Subcutaneous adipose tissue (tissue), 4 donors: Measurements from ENCODE around the gene PTRH1. TPM values are rescaled to one million over a fixed set of nuclear protein-coding genes. Genes with fewer than 3 reads are reported as not detected.

Experiments used
- total RNA-seq, 4 donors: library from RNA; depleted of rRNA; stranded (reverse); fragments of >200 nt; gene quantifications; one replicate each; pipeline ENCODE4 v1.1.0, GENCODE V29; 2016
- TF ChIP-seq, protein P1 (sequence below): fragments of 450-650 bp; IDR thresholded peaks from one replicate; pipeline ENCODE4 v1.5.1; 2016; ENCODE audit warnings: low read depth, mild to moderate bottlenecking, control low read depth, antibody characterized with exemption, moderate library complexity

PTRH1 gene
- total RNA-seq, 4 donors from 2014 or later, result 9.9 to 32.8 (median 17.2) TPM

DNA sequence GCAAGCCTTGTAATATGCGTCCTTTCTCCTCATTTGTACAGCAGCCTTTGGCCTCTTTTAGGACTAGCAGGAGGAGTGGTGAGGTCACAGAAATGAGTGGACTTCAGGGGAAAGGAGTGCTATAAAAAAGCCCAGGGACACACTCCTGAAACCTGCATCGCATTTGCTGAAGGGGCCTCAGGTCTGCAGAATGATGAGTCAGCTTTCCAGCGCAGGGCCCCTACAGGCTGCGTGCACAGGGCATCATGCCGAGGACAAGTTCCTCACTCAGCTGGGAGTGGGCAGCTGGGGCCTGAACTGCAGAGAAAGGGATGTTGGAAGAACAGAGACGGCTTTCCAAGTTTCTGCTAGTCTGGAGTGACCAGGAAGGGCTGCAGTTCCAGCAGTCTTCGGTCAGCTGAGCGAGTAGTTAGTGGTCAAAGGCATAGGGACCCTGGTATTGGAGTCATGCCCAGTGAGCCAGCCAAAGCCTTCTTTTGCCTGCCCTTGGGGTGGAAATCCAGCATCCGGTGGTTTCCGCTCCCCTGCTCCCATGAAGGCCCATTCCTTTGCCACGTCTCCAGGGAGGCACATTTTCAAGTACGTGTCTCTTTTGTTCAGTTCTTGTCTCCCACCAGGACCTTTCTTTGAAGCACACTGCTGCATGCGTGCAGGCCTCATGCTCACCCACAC lies 26.0 kb downstream of the PTRH1 start:
- TF ChIP-seq, protein P1, sequence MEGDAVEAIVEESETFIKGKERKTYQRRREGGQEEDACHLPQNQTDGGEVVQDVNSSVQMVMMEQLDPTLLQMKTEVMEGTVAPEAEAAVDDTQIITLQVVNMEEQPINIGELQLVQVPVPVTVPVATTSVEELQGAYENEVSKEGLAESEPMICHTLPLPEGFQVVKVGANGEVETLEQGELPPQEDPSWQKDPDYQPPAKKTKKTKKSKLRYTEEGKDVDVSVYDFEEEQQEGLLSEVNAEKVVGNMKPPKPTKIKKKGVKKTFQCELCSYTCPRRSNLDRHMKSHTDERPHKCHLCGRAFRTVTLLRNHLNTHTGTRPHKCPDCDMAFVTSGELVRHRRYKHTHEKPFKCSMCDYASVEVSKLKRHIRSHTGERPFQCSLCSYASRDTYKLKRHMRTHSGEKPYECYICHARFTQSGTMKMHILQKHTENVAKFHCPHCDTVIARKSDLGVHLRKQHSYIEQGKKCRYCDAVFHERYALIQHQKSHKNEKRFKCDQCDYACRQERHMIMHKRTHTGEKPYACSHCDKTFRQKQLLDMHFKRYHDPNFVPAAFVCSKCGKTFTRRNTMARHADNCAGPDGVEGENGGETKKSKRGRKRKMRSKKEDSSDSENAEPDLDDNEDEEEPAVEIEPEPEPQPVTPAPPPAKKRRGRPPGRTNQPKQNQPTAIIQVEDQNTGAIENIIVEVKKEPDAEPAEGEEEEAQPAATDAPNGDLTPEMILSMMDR, result no peak

DNA sequence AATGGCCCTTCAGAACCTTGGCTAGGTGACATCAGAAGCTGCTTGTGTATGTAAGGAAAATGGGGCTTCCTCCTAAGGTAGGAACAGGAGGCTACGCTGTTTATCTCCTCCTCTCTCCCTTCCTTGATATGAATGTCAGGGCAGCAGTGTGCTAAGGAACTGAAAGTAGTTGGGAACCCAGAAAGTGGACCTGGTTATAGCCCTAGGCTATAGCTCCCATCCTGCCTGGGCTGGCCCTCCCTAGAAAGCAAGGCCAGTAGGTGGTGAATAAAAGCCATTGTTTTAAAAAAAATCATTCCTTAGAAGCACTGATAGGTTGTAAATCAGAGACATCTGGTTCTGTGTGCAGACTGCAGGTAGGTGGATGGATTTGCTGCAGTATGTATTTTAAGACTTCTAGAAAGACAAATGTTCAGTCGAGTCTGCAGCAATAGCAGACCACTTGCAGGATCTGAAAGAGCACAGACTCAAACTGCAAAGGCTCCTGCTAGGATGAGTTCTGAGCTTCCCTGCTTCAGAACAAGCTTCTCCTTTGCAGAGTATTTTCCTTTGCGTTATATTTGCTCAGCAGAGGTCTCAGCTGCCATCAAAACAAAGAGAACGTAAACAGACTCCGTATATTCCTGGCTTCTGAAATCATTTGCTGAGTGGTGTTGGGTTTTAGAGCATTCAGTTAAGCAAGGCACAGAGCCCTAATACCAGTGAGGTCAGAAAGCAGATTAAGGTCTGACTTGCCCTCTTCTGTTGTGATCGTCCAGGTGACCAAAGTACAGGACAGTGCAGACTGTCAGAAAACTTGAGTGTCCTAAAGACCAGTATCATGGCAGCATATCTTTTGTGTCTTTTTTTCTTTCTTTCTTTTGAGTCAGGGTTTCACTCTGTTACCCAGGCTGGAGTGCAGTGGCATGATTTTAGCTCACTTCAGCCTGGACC lies 28.7 kb downstream of the PTRH1 start:
- TF ChIP-seq, protein P1, result no peak

DNA sequence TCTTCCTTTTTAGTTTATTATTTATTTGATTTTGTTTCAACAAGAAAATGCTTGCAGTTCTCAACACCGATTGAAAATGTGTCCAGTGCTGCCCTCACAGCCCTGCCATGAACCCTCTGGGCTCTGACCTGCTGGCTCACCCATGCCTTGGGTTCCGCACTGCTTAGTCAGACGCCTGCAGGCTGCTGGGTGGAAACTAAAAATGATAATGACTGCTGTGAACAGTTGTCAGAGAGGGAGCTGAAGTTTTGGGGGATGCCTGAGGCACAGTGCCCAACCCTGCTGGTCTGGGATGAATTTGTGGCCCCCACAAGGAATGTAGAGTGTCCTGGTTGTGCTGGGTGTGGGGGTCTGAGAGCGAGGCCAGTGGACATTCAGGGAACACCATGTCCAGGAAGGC lies 30.9 kb downstream of the PTRH1 start:
- TF ChIP-seq, protein P1, result no peak

DNA sequence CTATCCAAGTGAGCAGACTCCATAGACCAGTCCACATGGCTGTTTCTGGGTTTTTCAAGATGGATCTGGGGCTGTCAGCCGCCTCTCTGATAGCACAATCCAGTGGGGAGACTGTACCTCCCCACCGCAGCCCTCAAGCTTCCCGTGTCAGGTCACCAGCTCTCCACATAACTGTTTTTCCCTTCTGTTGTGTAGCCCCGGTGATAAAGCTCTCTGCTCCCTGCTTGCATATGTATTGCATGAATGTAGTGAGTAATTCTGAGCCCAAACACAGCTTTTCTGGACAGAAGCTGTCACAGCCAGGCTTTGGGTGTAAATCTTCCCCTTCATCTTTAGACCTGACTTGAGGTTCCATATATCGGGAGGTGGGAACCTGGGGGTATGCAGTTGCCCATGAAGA lies 31.7 kb downstream of the PTRH1 start:
- TF ChIP-seq, protein P1, result no peak

DNA sequence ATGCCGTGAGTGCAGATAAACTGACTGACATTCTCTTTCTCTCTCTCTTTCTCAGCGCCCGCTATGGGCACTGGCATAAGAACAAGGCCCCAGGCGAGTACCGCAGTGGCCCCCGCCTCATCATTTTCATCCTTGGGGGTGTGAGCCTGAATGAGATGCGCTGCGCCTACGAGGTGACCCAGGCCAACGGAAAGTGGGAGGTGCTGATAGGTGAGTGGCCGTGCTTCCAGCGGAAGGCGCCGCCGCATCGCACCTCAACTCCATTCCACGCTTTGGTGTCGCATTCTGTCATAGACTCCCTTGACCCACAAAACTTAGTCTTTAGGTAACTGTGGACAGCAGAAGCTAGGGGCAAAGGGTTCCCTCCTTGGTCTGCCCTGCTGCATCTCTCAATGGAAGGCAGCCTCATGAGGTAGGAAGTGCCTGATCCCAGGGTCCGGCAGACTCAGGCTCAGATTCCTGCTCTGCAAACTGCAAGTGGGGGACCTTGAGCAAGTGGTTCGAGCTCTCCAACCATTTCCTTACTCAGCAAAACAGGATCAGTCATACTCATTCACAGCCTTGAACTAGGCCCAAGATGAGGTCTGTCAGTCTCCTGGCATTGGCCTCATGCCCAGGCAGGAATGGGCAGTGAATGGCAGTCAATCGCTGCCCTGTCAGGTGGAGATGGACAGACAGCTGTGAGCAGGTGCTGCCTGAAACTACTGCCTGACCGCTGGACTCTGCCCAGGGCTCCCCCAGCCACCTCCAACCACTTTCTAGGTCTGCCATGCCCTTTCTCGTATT lies 32.9 kb downstream of the PTRH1 start:
- TF ChIP-seq, protein P1, result no peak

DNA sequence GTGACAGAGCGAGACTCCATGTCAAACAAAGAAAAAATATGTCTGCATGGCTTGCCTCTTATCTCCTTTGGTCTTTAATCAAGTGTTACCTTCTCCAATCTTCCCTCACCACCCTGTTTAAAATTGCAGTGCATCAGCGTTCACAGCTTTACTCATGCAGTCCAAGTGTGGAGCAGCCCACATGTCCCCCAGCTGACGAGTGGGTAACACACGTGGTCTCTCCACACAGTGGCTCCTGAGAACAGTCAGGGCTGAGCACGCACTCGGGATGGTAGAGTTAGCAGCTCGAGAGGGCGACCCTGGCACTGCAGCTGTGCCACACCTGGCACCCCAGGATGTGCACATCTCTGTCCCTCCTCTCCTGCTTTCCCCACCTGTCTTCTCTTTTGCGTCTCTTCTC lies 34.6 kb downstream of the PTRH1 start:
- TF ChIP-seq, protein P1, result no peak
